HAP-1 (cell line): ENCODE data around the gene DENND2A.
"Not testable (repeated sequence)": the region's sequence is repeated elsewhere in the genome, so short reads cannot be mapped to it uniquely, and the experiment has no call there.

ENCODE experiments used
- DNase-seq, 2 experiments: peaks; one replicate each; pipeline ENCODE4 v3.0.0-alpha.2; 2016 to 2020; ENCODE audit warnings: low spot score in 2 of 2
- H3K27me3 ChIP-seq: fragments of 250-450 bp; sonication (Bioruptor Pico); 2 replicates; pipeline ENCODE4 v1.5.1; 2020; ENCODE audit warnings: low read depth, mild to moderate bottlenecking, moderate library complexity
- H3K36me3 ChIP-seq: fragments of 250-450 bp; sonication (Bioruptor Pico); replicated peaks from 2 replicates; pipeline ENCODE4 v1.5.1; 2020; ENCODE audit warnings: mild to moderate bottlenecking
- H3K4me1 ChIP-seq: fragments of 250-450 bp; sonication (Bioruptor Pico); 2 replicates; pipeline ENCODE4 v1.5.1; 2020; ENCODE audit warnings: mild to moderate bottlenecking
- H3K4me3 ChIP-seq: fragments of 250-450 bp; sonication (Bioruptor Pico); 2 replicates; pipeline ENCODE4 v1.5.1; 2020; ENCODE audit warnings: mild to moderate bottlenecking, moderate library complexity
- H3K9me3 ChIP-seq: fragments of 250-450 bp; sonication (Bioruptor Pico); 2 replicates; pipeline ENCODE4 v1.5.1; 2020; ENCODE audit warnings: mild to moderate bottlenecking, moderate library complexity
- in situ Hi-C: fragments of 300-500 bp; cut with MboI; formaldehyde crosslinking; loops from 3 replicates; pipeline ENCODE4 v1.14.3; 2020; ENCODE audit warnings: low sequenced_read_pairs, inconsistent platforms, mixed read lengths

The DENND2A gene

DNA sequence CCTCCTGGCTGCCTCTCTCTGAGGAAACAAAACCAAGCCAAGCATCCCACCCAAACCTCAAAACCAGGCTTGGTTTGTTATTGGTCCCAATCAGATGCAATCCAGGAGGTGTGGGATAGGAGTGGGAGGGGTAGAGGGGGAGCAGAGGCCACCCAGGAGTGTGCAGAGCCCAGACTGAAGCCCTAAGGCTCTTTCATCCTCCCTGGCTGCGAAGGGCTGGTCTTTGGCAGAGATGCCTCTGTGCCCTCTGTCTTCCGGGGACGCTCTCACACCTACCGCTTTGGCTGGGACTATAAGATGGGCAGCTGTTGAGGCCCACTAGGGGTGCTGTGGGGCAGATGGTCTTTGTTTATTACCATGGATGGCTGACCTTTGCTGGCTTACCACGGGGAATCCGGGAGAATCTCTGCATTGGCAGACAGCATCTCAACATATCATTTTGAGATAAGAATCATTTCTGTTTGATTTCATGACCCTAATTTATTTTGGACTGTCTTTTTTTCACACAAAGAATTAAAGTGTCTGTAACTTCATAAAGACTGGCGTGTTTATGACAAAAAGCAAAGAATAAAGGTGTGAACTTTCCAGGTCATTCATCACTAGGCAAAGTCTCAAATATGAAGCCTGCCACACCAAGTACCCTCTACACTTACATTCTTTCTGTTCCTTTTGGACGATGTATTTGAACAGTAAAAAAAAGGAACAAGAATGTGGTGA lies 6.5 kb upstream of the DENND2A start:
- in situ Hi-C loops = loop anchor here (5.0 kb wide), 1 partner anchor 125 kb away; no protein-coding TSS in a partner anchor
- DNase-seq = peak; percentile 56 to 76

GRCh38 chr7:140645166-140645900 lies 4.7 kb upstream of the DENND2A start:
- H3K9me3 ChIP-seq = no peaks in the 10 kb centered on the region
- peak in 1 of 2 experiments; percentile 69 for DNase-seq
- no peaks in the 10 kb centered on the region for H3K36me3 ChIP-seq
- H3K4me3 ChIP-seq = no peak overlapping the region
- H3K27me3 ChIP-seq = no peaks in the 10 kb centered on the region
- peaks cover 13% of the 10 kb centered on the region for H3K4me1 ChIP-seq
- in situ Hi-C loops = loop anchor here (5.0 kb wide), 1 partner anchor 123 kb away; no protein-coding TSS in a partner anchor

More for the DNA sequence above, 6.5 kb upstream of the DENND2A start:
- H3K36me3 ChIP-seq = no peaks in the 10 kb centered on the region
- no peaks in the 10 kb centered on the region for H3K9me3 ChIP-seq
- no peak overlapping the region for H3K4me3 ChIP-seq
- H3K27me3 ChIP-seq = no peaks in the 10 kb centered on the region
- no peaks in the 10 kb centered on the region; the same call in 1 of the 2 replicates for H3K4me1 ChIP-seq

GRCh38 chr7:140644761-140645160 lies 4.1 kb upstream of the DENND2A start:
- H3K4me3 ChIP-seq, DNase-seq, H3K9me3 ChIP-seq, H3K36me3 ChIP-seq, H3K27me3 ChIP-seq: not testable (repeated sequence)
- peaks cover 13% of the 10 kb centered on the region for H3K4me1 ChIP-seq
- in situ Hi-C loops = loop anchor here (5.0 kb wide), 1 partner anchor 122 kb away; no protein-coding TSS in a partner anchor

DNA sequence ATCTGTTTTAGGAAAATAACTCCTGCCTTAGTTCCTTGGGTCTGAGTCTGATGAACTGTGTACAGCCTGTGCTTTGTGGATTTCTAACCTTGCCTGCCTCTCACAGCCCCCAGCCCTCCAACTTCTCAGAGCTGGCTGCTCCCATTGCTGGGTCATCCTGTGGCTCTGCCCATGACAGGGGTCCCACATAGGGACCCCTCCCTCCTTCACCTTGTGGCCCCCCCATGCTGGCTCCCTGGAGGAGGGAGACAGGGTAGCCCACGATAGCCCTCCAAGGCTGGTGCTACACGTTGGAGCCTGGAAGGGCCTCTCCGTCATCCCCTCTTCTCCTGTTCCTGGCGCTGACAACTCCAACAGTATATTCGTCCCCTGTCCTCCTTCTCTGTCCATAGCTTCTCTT lies 2.8 kb upstream of the DENND2A start:
- Histone ChIP-seq H3K36me3 (no peaks in the 10 kb centered on the region), H3K9me3 (no peaks in the 10 kb centered on the region), H3K4me1 (peaks cover 19% of the 10 kb centered on the region), H3K4me3 (no peak overlapping the region), H3K27me3 (no peaks in the 10 kb centered on the region)
- in situ Hi-C loops = no loop called here
- no peak for DNase-seq

DNA sequence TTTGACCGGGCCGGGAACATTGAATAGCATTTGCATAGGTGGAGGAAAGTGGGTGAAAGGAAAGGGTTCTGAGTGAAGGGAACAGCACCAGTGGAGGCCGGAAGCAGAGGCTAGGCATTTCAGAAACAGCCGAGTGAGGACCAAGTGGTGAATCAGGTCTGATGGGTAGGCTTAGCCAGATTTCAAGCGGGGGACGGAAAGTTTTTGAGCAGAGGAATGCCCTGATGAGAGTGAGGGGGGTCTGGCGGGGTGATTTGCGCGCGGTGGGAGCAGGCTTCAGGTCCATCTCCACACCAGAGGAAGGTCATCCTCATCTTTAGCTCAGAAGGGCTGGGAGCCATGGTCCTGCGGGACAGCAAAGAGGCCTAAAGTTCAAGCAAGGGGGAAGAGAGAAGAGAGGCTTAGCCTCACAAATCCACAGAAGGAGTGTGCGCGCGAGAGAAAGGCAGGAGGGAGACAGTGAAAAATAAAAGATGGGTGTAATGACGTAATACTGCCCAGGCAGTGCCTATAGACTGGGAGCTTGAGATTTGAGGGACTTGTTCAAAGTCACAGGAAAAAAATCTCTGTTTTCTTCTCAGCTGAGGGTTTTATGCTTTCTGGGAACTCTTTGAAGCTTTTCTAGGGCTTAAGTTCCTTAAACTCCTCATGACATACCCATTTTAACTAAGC lies 1.0 kb upstream of the DENND2A start:
- Histone ChIP-seq H3K4me1 (peaks cover 26% of the 10 kb centered on the region), H3K27me3 (no peaks in the 10 kb centered on the region), H3K4me3 (peak overlapping the region; percentile 52), H3K36me3 (no peaks in the 10 kb centered on the region), H3K9me3 (no peaks in the 10 kb centered on the region)
- in situ Hi-C loops = no loop called here
- peak in 1 of 2 experiments; percentile 18 for DNase-seq

DNA sequence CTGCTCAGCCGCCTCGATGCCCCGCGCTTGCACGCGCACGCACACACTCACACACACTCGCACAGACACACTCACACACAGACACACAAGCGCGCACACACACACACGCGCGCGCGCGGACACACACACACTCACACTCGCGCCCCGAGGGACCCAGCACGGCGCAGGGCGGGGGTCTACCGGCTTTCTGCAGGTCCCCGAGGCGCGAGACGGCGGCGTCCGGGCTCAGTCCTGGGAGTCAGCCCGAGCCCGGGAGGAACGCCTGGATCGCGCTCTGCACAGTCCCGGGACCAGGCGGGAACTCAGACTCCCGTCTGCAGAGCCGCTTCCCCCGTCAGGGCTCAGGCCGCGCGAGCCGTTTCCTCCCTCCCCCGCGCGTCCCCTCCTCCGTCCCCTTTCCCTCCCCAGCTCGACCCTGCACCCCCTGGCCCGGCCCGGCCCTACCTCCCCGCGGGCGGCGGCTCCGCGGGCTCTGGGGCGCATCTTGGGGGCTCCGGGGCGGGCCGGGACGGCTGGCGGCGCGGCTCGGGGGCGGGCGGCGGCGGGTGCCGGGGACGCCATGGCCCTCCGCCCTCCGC lies 464 bp downstream of the DENND2A start:
- Histone ChIP-seq H3K36me3 (no peaks in the 10 kb centered on the region), H3K9me3 (no peaks in the 10 kb centered on the region), H3K27me3 (no peaks in the 10 kb centered on the region), H3K4me1 (peaks cover 36% of the 10 kb centered on the region), H3K4me3 (peak overlapping the region; percentile 70)
- in situ Hi-C loops = no loop called here
- peak in 1 of 2 experiments; percentile 66 for DNase-seq

GRCh38 chr7:140639366-140640053 lies 1.1 kb downstream of the DENND2A start:
- DNase-seq = peak in 1 of 2 experiments; percentile 35
- in situ Hi-C loops = no loop called here
- no peaks in the 10 kb centered on the region for H3K9me3 ChIP-seq
- H3K4me3 ChIP-seq = peak overlapping the region; percentile 70
- peaks cover 36% of the 10 kb centered on the region for H3K4me1 ChIP-seq
- no peaks in the 10 kb centered on the region for H3K27me3 ChIP-seq
- H3K36me3 ChIP-seq = no peaks in the 10 kb centered on the region

GRCh38 chr7:140638173-140638791 lies 2.3 kb downstream of the DENND2A start:
- no peaks in the 10 kb centered on the region for H3K36me3 ChIP-seq
- no peak overlapping the region for H3K4me3 ChIP-seq
- no peaks in the 10 kb centered on the region for H3K9me3 ChIP-seq
- no peaks in the 10 kb centered on the region for H3K27me3 ChIP-seq
- peak in 1 of 2 experiments; percentile 65 for DNase-seq
- in situ Hi-C loops = no loop called here
- peaks cover 36% of the 10 kb centered on the region for H3K4me1 ChIP-seq

DNA sequence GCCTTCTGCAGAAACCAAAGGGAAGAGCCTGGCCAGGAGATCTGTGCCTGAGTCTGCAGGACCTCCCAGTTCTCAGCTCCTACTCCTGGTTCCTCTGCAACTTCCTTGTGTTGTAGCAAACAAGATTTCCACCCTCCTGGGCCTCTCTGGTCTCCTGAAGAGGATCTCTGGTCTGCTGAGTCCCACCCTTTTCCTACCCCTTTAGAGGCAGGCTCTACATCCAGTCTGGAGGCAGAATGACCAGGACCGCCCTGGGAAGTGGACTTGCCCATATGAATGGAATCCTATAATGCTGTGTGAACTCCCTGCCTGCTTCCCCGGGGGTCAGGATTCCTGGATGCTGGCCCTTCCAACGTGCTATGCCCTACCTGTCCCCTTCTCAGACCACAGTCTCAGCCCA lies 3.2 kb downstream of the DENND2A start:
- DNase-seq = no peak
- Histone ChIP-seq H3K4me3 (no peak overlapping the region), H3K36me3 (no peaks in the 10 kb centered on the region), H3K4me1 (peaks cover 36% of the 10 kb centered on the region), H3K9me3 (no peaks in the 10 kb centered on the region), H3K27me3 (no peaks in the 10 kb centered on the region)
- in situ Hi-C loops = no loop called here

DNA sequence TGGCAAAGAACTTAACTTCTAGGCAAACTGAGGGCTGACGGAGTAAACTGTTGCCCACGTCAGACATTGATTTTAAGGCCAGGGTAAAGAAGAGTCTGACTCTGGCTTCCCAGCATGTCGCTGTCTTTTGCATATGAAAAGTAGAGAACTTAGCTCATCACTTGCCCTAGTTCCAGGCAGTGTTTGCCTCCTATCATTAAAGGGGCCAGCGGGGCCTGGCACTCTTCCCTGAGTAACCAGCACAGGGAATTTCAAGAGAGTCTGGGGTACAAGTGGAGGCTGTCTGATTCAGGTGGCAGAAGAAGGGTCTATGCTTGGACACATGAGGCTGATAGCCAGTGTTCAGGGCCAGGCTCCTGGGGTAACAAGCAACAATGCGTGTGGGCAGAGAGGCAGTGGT lies 4.8 kb downstream of the DENND2A start:
- peak in 1 of 2 experiments; percentile 16 for DNase-seq
- H3K4me1 ChIP-seq = peaks cover 23% of the 10 kb centered on the region
- in situ Hi-C loops = no loop called here
- no peaks in the 10 kb centered on the region for H3K27me3 ChIP-seq
- H3K9me3 ChIP-seq = no peaks in the 10 kb centered on the region
- H3K36me3 ChIP-seq = no peaks in the 10 kb centered on the region
- no peak overlapping the region for H3K4me3 ChIP-seq

DNA sequence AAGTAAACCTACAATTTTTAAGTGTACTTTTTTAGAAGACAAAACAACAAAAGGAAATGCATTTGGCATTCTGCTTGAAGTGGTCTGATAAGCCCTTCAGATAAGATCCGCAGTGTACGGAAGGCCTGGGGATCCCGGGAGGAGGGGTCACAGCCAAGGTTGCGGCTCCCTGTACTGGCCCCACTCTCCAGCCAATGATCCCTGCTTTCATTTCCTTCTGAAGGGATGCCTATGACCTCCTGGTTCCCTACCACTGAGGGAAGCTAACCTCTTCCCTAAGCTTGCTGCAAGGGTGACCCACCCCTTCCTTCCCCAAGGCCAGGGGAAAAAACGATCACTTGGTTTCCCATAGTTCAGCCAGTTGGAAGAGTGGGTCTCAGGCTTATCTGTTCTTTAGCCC lies 5.3 kb downstream of the DENND2A start:
- Histone ChIP-seq H3K27me3 (no peaks in the 10 kb centered on the region), H3K9me3 (no peaks in the 10 kb centered on the region; the same call in 1 of the 2 replicates), H3K36me3 (no peaks in the 10 kb centered on the region), H3K4me1 (peaks cover 23% of the 10 kb centered on the region), H3K4me3 (no peak overlapping the region)
- in situ Hi-C loops = no loop called here
- no peak for DNase-seq

- peaks cover 15% of the 10 kb centered on the region for H3K4me1 ChIP-seq
- no peaks in the 10 kb centered on the region for H3K27me3 ChIP-seq
- no peaks in the 10 kb centered on the region; the same call in 1 of the 2 replicates for H3K9me3 ChIP-seq
- no peaks in the 10 kb centered on the region for H3K36me3 ChIP-seq
- no peak overlapping the region for H3K4me3 ChIP-seq
- in situ Hi-C loops = no loop called here
- DNase-seq = no peak
Measured at GRCh38 chr7:140631602-140632001, 9.0 kb downstream of the DENND2A start.

- in situ Hi-C loops = no loop called here
- Histone ChIP-seq H3K36me3 (no peaks in the 10 kb centered on the region), H3K27me3 (no peaks in the 10 kb centered on the region), H3K4me1 (peaks cover 17% of the 10 kb centered on the region), H3K9me3 (no peaks in the 10 kb centered on the region; the same call in 1 of the 2 replicates), H3K4me3 (no peak overlapping the region)
- no peak for DNase-seq
Measured at GRCh38 chr7:140631021-140631420, 9.6 kb downstream of the DENND2A start.
